Activated naive CD8-positive, alpha-beta T cell treated with anti-CD3 and anti-CD28 coated beads, Interleukin-2, amount 50 U/mL, for 16 hours (primary cell): ENCODE data around the gene TARBP2.
A peak's percentile ranks its signal among the peaks of the same experiment; 100 is the strongest.

Experiments used
- DNase-seq: peaks from one replicate; pipeline ENCODE4 v3.0.0-alpha.2; 2020; ENCODE audit warnings: low read depth, low spot score

The TARBP2 gene

GRCh38 chr12:53495903-53496751 lies 5.0 kb upstream of the TARBP2 start:
- DNase-seq = no peak

GRCh38 chr12:53496752-53497032 lies 4.4 kb upstream of the TARBP2 start:
- DNase-seq = no peak

GRCh38 chr12:53497461-53497860 lies 3.6 kb upstream of the TARBP2 start:
- DNase-seq = no peak

GRCh38 chr12:53498235-53498630 lies 2.9 kb upstream of the TARBP2 start:
- no peak for DNase-seq

GRCh38 chr12:53499266-53500141 lies 1.6 kb upstream of the TARBP2 start, which contains the start of gene MAP3K12:
Gene MAP3K12, minus strand, starts transcription at chr12:53499458. Its CDS starts 12,067 bp downstream, at chr12:53487391.
- peak; percentile 15 for DNase-seq

GRCh38 chr12:53500142-53500775 lies 824 bp upstream of the TARBP2 start:
- no peak for DNase-seq

- no peak for DNase-seq
Observed at GRCh38 chr12:53501615-53502181, 615 bp downstream of the TARBP2 start.

GRCh38 chr12:53502331-53502730 lies 1.2 kb downstream of the TARBP2 start:
- DNase-seq = no peak

- no peak for DNase-seq
Observed at GRCh38 chr12:53502983-53503728, 2.1 kb downstream of the TARBP2 start.

- no peak for DNase-seq
Observed at GRCh38 chr12:53504004-53504920, 3.2 kb downstream of the TARBP2 start.

- DNase-seq = no peak
Observed at GRCh38 chr12:53505086-53505485, 4.0 kb downstream of the TARBP2 start.

GRCh38 chr12:53505555-53506449 lies 4.7 kb downstream of the TARBP2 start:
- DNase-seq = no peak

GRCh38 chr12:53506450-53506785 lies 5.3 kb downstream of the TARBP2 start:
- DNase-seq = no peak

GRCh38 chr12:53506881-53507602 lies 6.0 kb downstream of the TARBP2 start, which contains the start of gene NPFF:
Gene NPFF, minus strand, starts transcription at chr12:53507484. Its CDS starts 10 bp downstream, at chr12:53507474.
- DNase-seq = no peak

GRCh38 chr12:53507603-53507885 lies 6.5 kb downstream of the TARBP2 start:
- no peak for DNase-seq

GRCh38 chr12:53508534-53509170 lies 7.6 kb downstream of the TARBP2 start:
- peak; percentile 60 for DNase-seq

- DNase-seq = no peak
Observed at GRCh38 chr12:53510181-53510812, 9.2 kb downstream of the TARBP2 start.
